Neural cell (in vitro differentiated cells): ENCODE data around the gene ISG15.

Source experiments
- POLR2AphosphoS5 ChIP-seq: IDR thresholded peaks from 2 replicates; pipeline ENCODE4 v1.6.1; 2012
- TF ChIP-seq, protein P1 (sequence below): fragments of 450-650 bp; IDR thresholded peaks from 2 replicates; pipeline ENCODE4 v1.5.1; 2014; ENCODE audit warnings: antibody characterized with exemption, mild to moderate bottlenecking, moderate library complexity; ENCODE audit not compliant: poor library complexity, severe bottlenecking

DNA sequence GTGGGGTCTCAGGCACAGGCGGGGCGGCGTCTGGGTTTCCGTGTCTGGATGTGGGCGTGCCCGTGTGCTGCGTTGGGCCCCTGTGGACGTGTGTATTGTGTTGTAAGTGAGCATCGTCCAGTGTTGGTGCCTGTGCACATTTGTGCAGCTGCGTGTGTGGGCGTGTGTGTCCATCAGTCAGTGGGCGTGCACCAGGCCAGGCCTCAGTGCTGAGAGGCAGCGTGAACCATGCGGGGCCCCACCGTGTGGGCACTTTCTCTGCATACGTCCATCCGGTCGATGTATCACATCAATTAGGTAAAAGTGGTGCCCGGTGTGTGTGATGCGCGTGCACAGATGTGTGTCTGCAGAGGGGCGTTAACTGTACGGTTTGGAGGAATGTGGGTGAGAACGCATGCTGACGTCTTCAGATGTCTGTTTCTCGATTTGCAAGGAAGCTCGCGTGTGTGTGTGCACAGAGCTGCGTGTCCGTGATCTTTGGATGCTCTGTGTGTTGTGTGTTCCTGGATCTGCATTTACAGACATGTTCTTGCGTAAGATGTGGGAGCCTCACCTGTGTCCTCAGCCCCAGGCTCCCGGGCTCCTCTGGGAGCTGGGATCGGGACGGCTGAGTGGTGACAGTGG lies 31.3 kb downstream of the ISG15 start:
- TF ChIP-seq, protein P1, sequence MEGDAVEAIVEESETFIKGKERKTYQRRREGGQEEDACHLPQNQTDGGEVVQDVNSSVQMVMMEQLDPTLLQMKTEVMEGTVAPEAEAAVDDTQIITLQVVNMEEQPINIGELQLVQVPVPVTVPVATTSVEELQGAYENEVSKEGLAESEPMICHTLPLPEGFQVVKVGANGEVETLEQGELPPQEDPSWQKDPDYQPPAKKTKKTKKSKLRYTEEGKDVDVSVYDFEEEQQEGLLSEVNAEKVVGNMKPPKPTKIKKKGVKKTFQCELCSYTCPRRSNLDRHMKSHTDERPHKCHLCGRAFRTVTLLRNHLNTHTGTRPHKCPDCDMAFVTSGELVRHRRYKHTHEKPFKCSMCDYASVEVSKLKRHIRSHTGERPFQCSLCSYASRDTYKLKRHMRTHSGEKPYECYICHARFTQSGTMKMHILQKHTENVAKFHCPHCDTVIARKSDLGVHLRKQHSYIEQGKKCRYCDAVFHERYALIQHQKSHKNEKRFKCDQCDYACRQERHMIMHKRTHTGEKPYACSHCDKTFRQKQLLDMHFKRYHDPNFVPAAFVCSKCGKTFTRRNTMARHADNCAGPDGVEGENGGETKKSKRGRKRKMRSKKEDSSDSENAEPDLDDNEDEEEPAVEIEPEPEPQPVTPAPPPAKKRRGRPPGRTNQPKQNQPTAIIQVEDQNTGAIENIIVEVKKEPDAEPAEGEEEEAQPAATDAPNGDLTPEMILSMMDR = no peak
- no peak for TF ChIP-seq POLR2AphosphoS5
